CD4-positive, alpha-beta T cell treated with Interleukin-17A for 1 hour (primary cell): ENCODE results near the gene U2AF2.

Source experiments
- DNase-seq: peaks from one replicate; pipeline ENCODE4 v3.0.0-alpha.2; 2020

The U2AF2 gene

DNA sequence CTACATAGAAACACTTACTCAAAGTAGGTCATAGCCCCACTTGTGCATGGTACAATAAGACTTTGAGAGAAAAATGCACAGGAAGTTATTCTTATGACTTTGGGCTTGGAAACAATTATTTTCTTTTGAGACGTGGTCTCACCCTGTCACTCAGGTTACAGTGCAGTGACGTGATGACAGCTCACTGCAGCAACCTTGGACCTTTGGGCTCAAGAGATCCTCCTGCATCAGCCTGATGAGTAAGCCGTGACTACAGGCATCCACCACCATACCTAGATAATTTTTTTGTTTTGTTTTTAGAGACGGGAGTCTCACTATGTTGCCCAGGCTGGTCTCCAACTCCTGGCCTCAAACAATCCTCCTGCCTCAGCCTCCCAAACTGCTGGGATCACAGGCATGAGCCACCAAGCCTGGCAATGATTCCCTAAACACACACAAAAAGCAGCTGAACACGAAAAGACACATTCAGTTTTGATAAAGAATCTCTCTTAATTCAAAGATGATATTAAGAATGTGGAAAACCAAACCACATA lies 65.4 kb downstream of the U2AF2 start:
- DNase-seq = no peak

DNA sequence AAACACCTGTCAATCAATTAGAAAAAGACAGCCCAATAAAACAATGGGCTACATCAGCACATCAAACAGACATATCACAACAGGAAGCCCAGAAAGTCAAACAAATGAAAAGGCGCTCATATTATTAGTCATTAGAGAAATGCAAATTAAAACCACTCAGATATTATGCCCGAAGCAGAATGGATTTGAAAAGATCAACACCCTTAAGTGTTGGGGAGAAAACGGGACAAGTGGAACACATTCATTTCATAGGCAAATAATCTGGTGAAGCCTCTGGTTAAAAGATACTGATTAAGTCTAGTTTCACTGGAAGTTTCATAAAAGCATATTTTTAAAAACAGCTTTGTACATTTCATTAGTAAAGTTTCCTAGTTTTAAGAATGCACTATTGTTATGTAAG lies 66.0 kb downstream of the U2AF2 start:
- no peak for DNase-seq

DNA sequence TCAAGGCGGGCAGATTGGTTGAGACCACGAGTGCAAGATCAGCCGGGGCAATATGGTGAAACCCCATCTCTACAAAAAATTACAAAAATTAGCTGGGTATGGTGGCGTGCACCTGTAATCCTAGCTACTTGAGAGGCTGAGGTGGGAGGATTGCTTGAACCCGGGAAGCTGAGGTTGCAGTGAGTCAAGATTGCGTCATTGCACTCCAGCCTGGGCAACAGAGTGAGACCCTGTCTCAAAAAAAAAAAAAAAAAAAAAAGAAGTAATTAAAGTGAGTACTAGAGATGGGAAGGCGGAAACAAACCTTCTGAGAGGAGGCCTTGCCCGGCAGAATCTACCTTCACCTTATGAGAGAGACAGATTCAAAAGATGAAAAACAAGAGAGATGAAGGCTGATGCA lies 68.7 kb downstream of the U2AF2 start:
- no peak for DNase-seq
